ENCODE results near the gene GPC1. TPM values are rescaled to one million over a fixed set of nuclear protein-coding genes. Genes with fewer than 3 reads are reported as not detected.

GPC1 gene
- total and polyA plus RNA-seq, 8 donors, result 6.3 to 117 (median 23.2) TPM

- H3K27me3 ChIP-seq, result no peaks in the 10 kb centered on the region
- H3K4me1 ChIP-seq, result peaks cover 0 to 9% (median 3%) of the 10 kb centered on the region in 4 donors
- TF ChIP-seq POLR2A (IDR thresholded peaks at IDR 0.05) (no peak), EP300 (IDR thresholded peaks at IDR 0.05) (no peak), POLR2AphosphoS5 (IDR thresholded peaks at IDR 0.05) (no peak), CTCF (IDR thresholded peaks at IDR 0.05) (no peak)
- H3K4me3 ChIP-seq, result no peak overlapping the region
- peaks cover 0 to 35% (median 27%) of the 10 kb centered on the region in 4 donors for H3K36me3 ChIP-seq
- no peak overlapping the region for H3K27ac ChIP-seq
- intact Hi-C loops (cut with DNase I; ENCODE audit: low total_unique reads), result no loop called here
- WGBS, 5 donors, result 93 to 97% (median 95%) methylated on average over 25 to 31 of the region's 31 CpGs
- no peak for DNase-seq
- H3K9me3 ChIP-seq, result no peaks in the 10 kb centered on the region
Observed at GRCh38 chr2:240511351-240512108, 76.1 kb downstream of the GPC1 start.

GRCh38 chr2:240512109-240512485 is 76.6 kb downstream of the GPC1 start:
- 91 to 97% (median 96%) methylated on average over 10 to 11 of the region's 11 CpGs for WGBS, 5 donors
- no peaks in the 10 kb centered on the region for H3K9me3 ChIP-seq
- H3K27ac ChIP-seq, result no peak overlapping the region
- DNase-seq, result no peak
- H3K36me3 ChIP-seq, result peaks cover 0 to 35% (median 27%) of the 10 kb centered on the region in 4 donors
- TF ChIP-seq CTCF (IDR thresholded peaks at IDR 0.05) (no peak), EP300 (IDR thresholded peaks at IDR 0.05) (no peak), POLR2AphosphoS5 (IDR thresholded peaks at IDR 0.05) (no peak), POLR2A (IDR thresholded peaks at IDR 0.05) (no peak)
- no peak overlapping the region for H3K4me3 ChIP-seq
- H3K27me3 ChIP-seq, result no peaks in the 10 kb centered on the region
- intact Hi-C loops (cut with DNase I; ENCODE audit: low total_unique reads), result no loop called here
- H3K4me1 ChIP-seq, result peaks cover 0 to 9% (median 3%) of the 10 kb centered on the region in 4 donors

- H3K9me3 ChIP-seq, result no peaks in the 10 kb centered on the region
- no peak overlapping the region for H3K27ac ChIP-seq
- H3K36me3 ChIP-seq, result peaks cover 0 to 35% (median 27%) of the 10 kb centered on the region in 4 donors
- intact Hi-C loops (cut with DNase I; ENCODE audit: low total_unique reads), result no loop called here
- H3K27me3 ChIP-seq, result no peaks in the 10 kb centered on the region
- no peak overlapping the region for H3K4me3 ChIP-seq
- peaks cover 0 to 9% (median 3%) of the 10 kb centered on the region in 4 donors for H3K4me1 ChIP-seq
- 94 to 96% (median 96%) methylated on average over 12 to 21 of the region's 21 CpGs for WGBS, 5 donors
- DNase-seq, result peak in 1 of 2 donors; percentile 24
- TF ChIP-seq CTCF (IDR thresholded peaks at IDR 0.05) (no peak), EP300 (IDR thresholded peaks at IDR 0.05) (no peak), POLR2A (IDR thresholded peaks at IDR 0.05) (no peak), POLR2AphosphoS5 (IDR thresholded peaks at IDR 0.05) (no peak)
Observed at GRCh38 chr2:240512666-240513535, 77.4 kb downstream of the GPC1 start.

- Histone ChIP-seq H3K9me3 (no peaks in the 10 kb centered on the region), H3K27me3 (no peaks in the 10 kb centered on the region), H3K4me1 (peaks cover 0 to 9% (median 3%) of the 10 kb centered on the region in 4 donors), H3K4me3 (no peak overlapping the region), H3K36me3 (peaks cover 0 to 34% (median 27%) of the 10 kb centered on the region in 4 donors), H3K27ac (no peak overlapping the region)
- intact Hi-C loops (cut with DNase I; ENCODE audit: low total_unique reads), result no loop called here
- DNase-seq, result peak; percentile 88 to 91
- 20 to 43% (median 41%) methylated on average over 8 to 13 of the region's 13 CpGs for WGBS, 5 donors
- TF ChIP-seq POLR2AphosphoS5 (IDR thresholded peaks at IDR 0.05), result peak in 1 of 3 donors; percentile 54
- TF ChIP-seq CTCF (IDR thresholded peaks at IDR 0.05), result peak in 5 of 7 experiments; percentile 61 to 87 (median 82)
- no peak for TF ChIP-seq POLR2A (IDR thresholded peaks at IDR 0.05)
Observed at GRCh38 chr2:240513549-240514287, 78.3 kb downstream of the GPC1 start.
